Gastroesophageal sphincter (tissue), 3 donors: Measurements from ENCODE around the gene NAA60.

ENCODE experiments used
- EP300 ChIP-seq: sonication (generic); formaldehyde crosslinking; IDR thresholded peaks from one replicate; pipeline ENCODE4 v1.6.1; 2017; ENCODE audit warnings: antibody characterized with exemption, mild to moderate bottlenecking
- POLR2A ChIP-seq, 2 donors: fragments of 450-650 bp; IDR thresholded peaks; one replicate each; pipeline ENCODE4 v1.6.1; 2017; ENCODE audit warnings: antibody characterized with exemption in 2 of 2, mild to moderate bottlenecking in 2 of 2, moderate library complexity in 1 of 2
- POLR2AphosphoS5 ChIP-seq: sonication (generic); formaldehyde crosslinking; IDR thresholded peaks from one replicate; pipeline ENCODE4 v1.6.1; 2017; ENCODE audit warnings: antibody characterized with exemption
- TF ChIP-seq, protein P1 (sequence below), 4 experiments: fragments of 200-600 bp in 2 of 4; fragments of 450-650 bp in 2 of 4; sonication (generic) in 1 of 4; IDR thresholded peaks; one replicate each; pipeline ENCODE4 v1.5.1; 2017 to 2019; ENCODE audit warnings: antibody characterized with exemption in 4 of 4, mild to moderate bottlenecking in 2 of 4, moderate library complexity in 2 of 4

DNA sequence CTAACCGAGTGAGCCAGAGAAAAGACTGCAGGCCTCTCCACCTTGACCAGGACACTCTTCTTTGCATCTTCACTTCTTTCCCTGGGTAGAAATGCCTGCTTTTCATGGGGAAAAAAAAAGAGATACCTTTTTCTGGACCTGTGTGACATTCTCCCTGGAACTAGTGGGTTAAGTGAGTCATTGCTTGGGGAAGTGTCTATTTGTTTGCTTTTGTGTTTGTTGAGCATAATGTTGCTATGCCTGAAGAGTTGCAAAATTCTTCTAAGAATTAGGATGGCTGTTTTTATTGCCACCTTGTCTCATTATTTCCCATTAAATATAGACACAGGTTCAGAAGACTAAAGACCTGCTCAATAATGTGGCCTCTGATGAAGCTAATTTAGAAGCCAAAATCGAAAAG is 76.1 kb downstream of the NAA60 start:
- TF ChIP-seq POLR2A (IDR thresholded peaks at IDR 0.05) (no peak), POLR2AphosphoS5 (no peak), EP300 (no peak)
- TF ChIP-seq, protein P1, sequence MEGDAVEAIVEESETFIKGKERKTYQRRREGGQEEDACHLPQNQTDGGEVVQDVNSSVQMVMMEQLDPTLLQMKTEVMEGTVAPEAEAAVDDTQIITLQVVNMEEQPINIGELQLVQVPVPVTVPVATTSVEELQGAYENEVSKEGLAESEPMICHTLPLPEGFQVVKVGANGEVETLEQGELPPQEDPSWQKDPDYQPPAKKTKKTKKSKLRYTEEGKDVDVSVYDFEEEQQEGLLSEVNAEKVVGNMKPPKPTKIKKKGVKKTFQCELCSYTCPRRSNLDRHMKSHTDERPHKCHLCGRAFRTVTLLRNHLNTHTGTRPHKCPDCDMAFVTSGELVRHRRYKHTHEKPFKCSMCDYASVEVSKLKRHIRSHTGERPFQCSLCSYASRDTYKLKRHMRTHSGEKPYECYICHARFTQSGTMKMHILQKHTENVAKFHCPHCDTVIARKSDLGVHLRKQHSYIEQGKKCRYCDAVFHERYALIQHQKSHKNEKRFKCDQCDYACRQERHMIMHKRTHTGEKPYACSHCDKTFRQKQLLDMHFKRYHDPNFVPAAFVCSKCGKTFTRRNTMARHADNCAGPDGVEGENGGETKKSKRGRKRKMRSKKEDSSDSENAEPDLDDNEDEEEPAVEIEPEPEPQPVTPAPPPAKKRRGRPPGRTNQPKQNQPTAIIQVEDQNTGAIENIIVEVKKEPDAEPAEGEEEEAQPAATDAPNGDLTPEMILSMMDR (IDR thresholded peaks at IDR 0.05): no peak
